NT2/D1 (cell line): ENCODE data around the gene PPIP5K2.

Experiments used
- YY1 ChIP-seq: IDR thresholded peaks from 2 replicates; pipeline ENCODE4 v1.6.1; 2011; ENCODE audit not compliant: insufficient read length, insufficient read depth
- ZNF274 ChIP-seq: IDR thresholded peaks from 2 replicates; pipeline ENCODE4 v1.6.1; 2011; ENCODE audit warnings: mild to moderate bottlenecking, low read depth, low read length

DNA sequence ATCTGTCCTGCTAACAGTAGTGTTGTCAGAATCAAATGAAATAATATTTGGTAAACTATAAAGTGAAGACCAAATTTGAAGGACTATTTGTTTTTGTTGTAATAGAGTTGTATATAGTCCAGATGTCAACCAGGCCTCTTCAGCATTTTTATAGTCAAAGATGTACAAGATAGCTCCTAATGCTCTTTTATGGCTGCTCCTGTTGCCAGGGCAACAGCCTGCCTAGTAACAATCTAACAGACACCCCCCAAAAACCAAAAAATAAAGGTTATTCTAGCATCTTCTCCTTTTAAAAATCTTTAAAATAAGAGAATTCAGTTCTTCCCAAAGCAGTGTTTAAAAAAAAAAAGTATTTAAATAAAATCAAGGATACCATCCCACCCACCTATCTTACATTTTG is 89.0 kb downstream of the PPIP5K2 start:
- TF ChIP-seq YY1 (no peak), ZNF274 (no peak)
